GOT3 (cell line): ENCODE results near the gene RPS19BP1.

Experiments
- DNase-seq: peaks from one replicate; lab custom pipeline; 2025; ENCODE audit warnings: mixed read lengths; lab: John Stamatoyannopoulos, UW

RPS19BP1 gene

GRCh38 chr22:39490135-39490798, 42.3 kb downstream of the RPS19BP1 start:
- no peak for DNase-seq

GRCh38 chr22:39489094-39490068, 43.2 kb downstream of the RPS19BP1 start:
- DNase-seq: no peak

- no peak for DNase-seq
Observed at GRCh38 chr22:39488563-39489083, 43.9 kb downstream of the RPS19BP1 start.

GRCh38 chr22:39487826-39488520, 44.6 kb downstream of the RPS19BP1 start:
- no peak for DNase-seq

- DNase-seq: no peak
Observed at GRCh38 chr22:39486951-39487825, 45.4 kb downstream of the RPS19BP1 start.

GRCh38 chr22:39482768-39483167, 49.8 kb downstream of the RPS19BP1 start:
- no peak for DNase-seq

- DNase-seq: no peak
Observed at GRCh38 chr22:39481595-39481994, 51.0 kb downstream of the RPS19BP1 start.

- DNase-seq: no peak
Observed at GRCh38 chr22:39481054-39481453, 51.5 kb downstream of the RPS19BP1 start.

GRCh38 chr22:39480557-39480956, 52.0 kb downstream of the RPS19BP1 start:
- DNase-seq: no peak

GRCh38 chr22:39479254-39479653, 53.3 kb downstream of the RPS19BP1 start:
- DNase-seq: no peak
